22Rv1 (cell line): ENCODE measurements around the gene HSD17B1.

Source experiments
- H3K27ac ChIP-seq: fragments of 450-650 bp; 2 replicates; pipeline ENCODE4 v1.5.1; 2017
- CTCF ChIP-seq: fragments of 450-650 bp; IDR thresholded peaks from 2 replicates; pipeline ENCODE4 v1.5.1; 2017; ENCODE audit warnings: mild to moderate bottlenecking
- ZFX ChIP-seq: fragments of 450-650 bp; IDR thresholded peaks from 2 replicates; pipeline ENCODE4 v1.6.1; 2017; ENCODE audit warnings: antibody characterized with exemption, borderline replicate concordance

Gene HSD17B1

GRCh38 chr17:42586514-42587230 lies 33.9 kb downstream of the HSD17B1 start:
- TF ChIP-seq ZFX (no peak), CTCF (no peak)
- H3K27ac ChIP-seq, result peak overlapping the region; percentile 64

GRCh38 chr17:42590886-42591285 lies 38.2 kb downstream of the HSD17B1 start:
- no peak overlapping the region for H3K27ac ChIP-seq
- TF ChIP-seq ZFX (no peak), CTCF (no peak)

GRCh38 chr17:42591411-42591810 lies 38.7 kb downstream of the HSD17B1 start:
- TF ChIP-seq ZFX (no peak), CTCF (no peak)
- H3K27ac ChIP-seq, result no peak overlapping the region

GRCh38 chr17:42596386-42596785 lies 43.7 kb downstream of the HSD17B1 start:
- TF ChIP-seq ZFX, result no peak
- TF ChIP-seq CTCF, result no peak
- H3K27ac ChIP-seq, result no peak overlapping the region

- H3K27ac ChIP-seq, result no peak overlapping the region
- TF ChIP-seq CTCF, result no peak
- TF ChIP-seq ZFX, result no peak
These were observed 46.2 kb downstream of the HSD17B1 start for GRCh38 chr17:42598905-42599304.

- H3K27ac ChIP-seq, result no peak overlapping the region
- no peak for TF ChIP-seq CTCF
- no peak for TF ChIP-seq ZFX
These were observed 50.6 kb downstream of the HSD17B1 start for GRCh38 chr17:42603318-42603717.
